ENCODE measurements around the gene APP.

GRCh38 chr21:26011292-26011940 is 159.2 kb downstream of the APP start:
- TF ChIP-seq CTCF (IDR thresholded peaks at IDR 0.05; ENCODE audit: low read length) (no peak), EZH2phosphoT487 (IDR thresholded peaks at IDR 0.05; ENCODE audit: low read length) (no peak), EZH2 (optimal IDR thresholded peaks at IDR 0.05; ENCODE audit: low read depth, low read length) (no peak)
